Uterus (tissue), 4 donors: ENCODE results near the gene NDUFB3. TPM values are rescaled to one million over a fixed set of nuclear protein-coding genes. Genes with fewer than 3 reads are reported as not detected.
"Not testable (repeated sequence)": the region's sequence is repeated elsewhere in the genome, so short reads cannot be mapped to it uniquely, and the experiment has no call there.

Source experiments
- DNase-seq, 2 donors: peaks; one replicate each; pipeline ENCODE4 v3.0.0-alpha.2; 2019 to 2020
- H3K27ac ChIP-seq, 2 donors: fragments of 200-600 bp; sonication (generic); 1 replicate in 1 of 2; 2 replicates in 1 of 2; pipeline ENCODE4 v1.5.1; 2016 to 2018
- H3K27me3 ChIP-seq, 2 donors: fragments of 200-600 bp; sonication (generic); one replicate each; pipeline ENCODE4 v1.5.1; 2018 to 2019; ENCODE audit warnings: control low read depth in 1 of 2
- H3K36me3 ChIP-seq, 2 donors: fragments of 200-600 bp; sonication (generic); one replicate each; pipeline ENCODE4 v1.5.1; 2019; ENCODE audit warnings: control low read depth in 1 of 2
- H3K4me1 ChIP-seq, 2 donors: fragments of 200-600 bp; sonication (generic); one replicate each; pipeline ENCODE4 v1.5.1; 2018 to 2019; ENCODE audit warnings: control low read depth in 1 of 2
- H3K4me3 ChIP-seq, 2 donors: fragments of 200-600 bp; sonication (generic); 1 replicate in 1 of 2; 2 replicates in 1 of 2; pipeline ENCODE4 v1.5.1; 2018 to 2019; ENCODE audit warnings: mild to moderate bottlenecking in 1 of 2
- H3K9me3 ChIP-seq, 2 donors: fragments of 200-600 bp; sonication (generic); one replicate each; pipeline ENCODE4 v1.5.1; 2019; ENCODE audit warnings: control low read depth in 1 of 2
- POLR2A ChIP-seq, 2 donors: fragments of 450-650 bp; IDR thresholded peaks; one replicate each; pipeline ENCODE4 v1.6.1; 2016; ENCODE audit warnings: antibody characterized with exemption in 2 of 2, mild to moderate bottlenecking in 1 of 2, moderate library complexity in 1 of 2
- intact Hi-C: fragments of 100-400 bp; cut with DNase I; formaldehyde crosslinking; loops from one replicate; pipeline ENCODE4 v1.15.1; 2023; ENCODE audit warnings: low total_unique reads
- total RNA-seq, 4 donors: library from RNA; depleted of rRNA in 3 of 4; stranded (reverse); fragments of >200 nt in 3 of 4; gene quantifications; one replicate each; pipeline versions ENCODE4 v1.1.0 to v1.2.4, GENCODE V29; 2014 to 2023
- TF ChIP-seq, protein P1 (sequence below), 4 experiments: fragments of 200-600 bp in 2 of 4; fragments of 450-650 bp in 2 of 4; sonication (generic) in 2 of 4; IDR thresholded peaks; one replicate each; pipeline ENCODE4 v1.5.1; 2016 to 2019; ENCODE audit warnings: antibody characterized with exemption in 4 of 4, mild to moderate bottlenecking in 2 of 4, moderate library complexity in 1 of 4
- donor health status: DM: yes; HTN: yes; CAD: no.

Gene NDUFB3
- total RNA-seq, 4 donors from 2014 or later = 31.2 to 129 (median 38.3) TPM

DNA sequence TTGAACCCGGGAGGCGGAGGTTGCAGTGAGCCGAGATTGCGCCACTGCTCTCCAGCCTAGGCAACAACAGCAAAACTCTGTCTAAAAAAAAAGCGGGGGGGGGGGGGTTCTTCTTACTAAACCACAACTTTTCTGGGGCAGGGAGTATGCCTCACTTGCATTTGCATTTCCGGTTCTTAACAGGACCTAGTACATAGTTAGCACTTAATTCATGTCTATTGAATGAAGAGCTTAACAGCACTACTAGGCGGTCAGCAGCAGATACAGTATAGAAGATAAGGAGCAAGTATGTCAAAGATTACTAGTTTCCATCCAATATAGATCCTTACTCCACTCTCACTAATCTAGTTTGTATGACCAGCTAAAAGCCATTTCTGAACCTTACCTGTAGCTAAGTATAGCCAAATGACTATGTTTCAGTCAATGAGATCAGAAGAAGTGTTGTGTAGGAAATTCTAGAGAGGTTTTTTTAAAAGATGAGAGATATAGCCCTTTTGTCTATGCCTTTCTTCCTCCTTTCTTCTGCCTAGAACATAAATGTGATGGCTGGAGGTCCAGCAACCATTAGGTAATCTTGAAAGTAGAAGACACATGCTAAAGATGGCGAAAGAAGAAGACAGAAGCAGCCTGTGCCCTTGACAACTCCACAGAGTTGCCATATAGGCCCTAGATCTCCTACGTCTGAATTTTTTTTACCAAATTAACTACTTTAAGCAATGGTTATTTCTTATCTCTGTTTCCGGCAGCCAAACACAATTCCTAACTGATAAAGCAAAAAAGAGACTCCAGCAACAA lies 11.6 kb upstream of the NDUFB3 start:
- Histone ChIP-seq H3K27me3 (no peaks in the 10 kb centered on the region), H3K36me3 (no peaks in the 10 kb centered on the region), H3K27ac (no peak overlapping the region), H3K9me3 (no peaks in the 10 kb centered on the region), H3K4me1 (no peaks in the 10 kb centered on the region), H3K4me3 (no peak overlapping the region)
- DNase-seq = no peak
- intact Hi-C loops = no loop called here
- TF ChIP-seq, protein P1, sequence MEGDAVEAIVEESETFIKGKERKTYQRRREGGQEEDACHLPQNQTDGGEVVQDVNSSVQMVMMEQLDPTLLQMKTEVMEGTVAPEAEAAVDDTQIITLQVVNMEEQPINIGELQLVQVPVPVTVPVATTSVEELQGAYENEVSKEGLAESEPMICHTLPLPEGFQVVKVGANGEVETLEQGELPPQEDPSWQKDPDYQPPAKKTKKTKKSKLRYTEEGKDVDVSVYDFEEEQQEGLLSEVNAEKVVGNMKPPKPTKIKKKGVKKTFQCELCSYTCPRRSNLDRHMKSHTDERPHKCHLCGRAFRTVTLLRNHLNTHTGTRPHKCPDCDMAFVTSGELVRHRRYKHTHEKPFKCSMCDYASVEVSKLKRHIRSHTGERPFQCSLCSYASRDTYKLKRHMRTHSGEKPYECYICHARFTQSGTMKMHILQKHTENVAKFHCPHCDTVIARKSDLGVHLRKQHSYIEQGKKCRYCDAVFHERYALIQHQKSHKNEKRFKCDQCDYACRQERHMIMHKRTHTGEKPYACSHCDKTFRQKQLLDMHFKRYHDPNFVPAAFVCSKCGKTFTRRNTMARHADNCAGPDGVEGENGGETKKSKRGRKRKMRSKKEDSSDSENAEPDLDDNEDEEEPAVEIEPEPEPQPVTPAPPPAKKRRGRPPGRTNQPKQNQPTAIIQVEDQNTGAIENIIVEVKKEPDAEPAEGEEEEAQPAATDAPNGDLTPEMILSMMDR (IDR thresholded peaks at IDR 0.05) = no peak
- no peak for TF ChIP-seq POLR2A (IDR thresholded peaks at IDR 0.05)

- H3K4me1 ChIP-seq, H3K27ac ChIP-seq, H3K36me3 ChIP-seq, DNase-seq, H3K4me3 ChIP-seq, intact Hi-C loops, H3K9me3 ChIP-seq, H3K27me3 ChIP-seq: not testable (repeated sequence)
Observed at GRCh38 chr2:201063516-201063915, 8.3 kb upstream of the NDUFB3 start.

DNA sequence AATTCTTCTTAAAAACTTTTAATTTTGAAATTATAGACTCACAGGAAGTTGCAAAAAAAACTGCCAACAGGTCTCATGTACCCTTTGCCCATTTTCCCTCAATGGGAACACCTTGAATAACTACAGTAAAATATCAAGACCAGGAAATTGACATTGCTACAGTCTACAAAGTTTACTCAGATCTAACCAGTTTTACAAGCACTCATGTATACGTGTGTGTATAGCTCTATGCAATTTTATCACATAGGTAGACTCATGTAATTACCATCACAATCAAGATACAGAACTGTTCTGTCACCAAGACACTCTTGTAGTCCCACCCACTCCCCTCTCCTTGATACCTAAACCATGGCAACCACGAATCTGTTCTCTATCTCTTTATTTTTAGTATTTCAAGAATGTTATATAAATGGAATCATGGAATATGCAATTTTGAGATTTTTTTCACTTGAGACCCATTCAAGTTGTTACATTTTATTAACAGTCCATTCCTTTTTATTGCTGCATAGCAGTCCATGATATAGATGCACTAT lies 6.9 kb upstream of the NDUFB3 start:
- H3K27me3 ChIP-seq = no peaks in the 10 kb centered on the region

GRCh38 chr2:201070948-201071478 lies 788 bp upstream of the NDUFB3 start:
- H3K27ac ChIP-seq = peak overlapping the region; percentile 88 to 89
- TF ChIP-seq POLR2A (IDR thresholded peaks at IDR 0.05) = no peak
- TF ChIP-seq, protein P1 (IDR thresholded peaks at IDR 0.05) = no peak
- H3K27me3 ChIP-seq = no peaks in the 10 kb centered on the region
- intact Hi-C loops = no loop called here
- peaks cover 11 to 13% of the 10 kb centered on the region in 2 donors for H3K4me1 ChIP-seq
- no peak for DNase-seq
- peak overlapping the region; percentile 84 to 93 for H3K4me3 ChIP-seq
- no peaks in the 10 kb centered on the region for H3K9me3 ChIP-seq
- no peaks in the 10 kb centered on the region for H3K36me3 ChIP-seq

More for the DNA sequence above, 6.9 kb upstream of the NDUFB3 start:
- no peaks in the 10 kb centered on the region for H3K36me3 ChIP-seq
- TF ChIP-seq, protein P1 (IDR thresholded peaks at IDR 0.05) = no peak
- no peak for TF ChIP-seq POLR2A (IDR thresholded peaks at IDR 0.05)
- DNase-seq = no peak
- H3K9me3 ChIP-seq = no peaks in the 10 kb centered on the region
- no peak overlapping the region for H3K27ac ChIP-seq
- intact Hi-C loops = no loop called here
- no peak overlapping the region for H3K4me3 ChIP-seq
- peaks cover 0 to 5% of the 10 kb centered on the region in 2 donors for H3K4me1 ChIP-seq

DNA sequence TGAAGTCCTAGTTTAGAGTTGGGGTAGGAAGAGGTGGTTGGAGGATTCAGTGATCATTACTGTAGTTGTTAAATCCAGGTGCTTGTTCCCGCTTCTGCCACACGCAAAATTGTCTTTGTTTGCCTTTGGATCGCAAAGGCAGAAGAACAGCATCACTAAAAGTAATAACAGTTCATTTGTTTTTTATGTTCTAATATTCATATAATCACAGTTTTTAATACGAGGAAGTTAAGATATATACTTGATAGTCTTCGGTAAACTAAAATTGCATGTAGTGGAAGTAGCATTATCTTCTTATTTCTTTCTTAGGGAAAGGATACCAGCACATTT lies 365 bp downstream of the NDUFB3 start:
- Histone ChIP-seq H3K9me3 (no peaks in the 10 kb centered on the region), H3K4me1 (peaks cover 11 to 13% of the 10 kb centered on the region in 2 donors), H3K4me3 (peak overlapping the region; percentile 84 to 93), H3K27me3 (no peaks in the 10 kb centered on the region), H3K27ac (peak overlapping the region; percentile 88 to 89), H3K36me3 (no peaks in the 10 kb centered on the region)
- intact Hi-C loops = no loop called here
- no peak for TF ChIP-seq POLR2A (IDR thresholded peaks at IDR 0.05)
- TF ChIP-seq, protein P1 (IDR thresholded peaks at IDR 0.05) = no peak
- no peak for DNase-seq
